HG03064 (cell line): ENCODE results near the gene RTL5.

ENCODE experiments used
- ATAC-seq: cut with Tn5 transposase; IDR thresholded peaks from one replicate; pipeline ENCODE4 v1.9.1; 2021; ENCODE audit warnings: low read depth; ENCODE audit not compliant: unreplicated experiment

RTL5 gene

DNA sequence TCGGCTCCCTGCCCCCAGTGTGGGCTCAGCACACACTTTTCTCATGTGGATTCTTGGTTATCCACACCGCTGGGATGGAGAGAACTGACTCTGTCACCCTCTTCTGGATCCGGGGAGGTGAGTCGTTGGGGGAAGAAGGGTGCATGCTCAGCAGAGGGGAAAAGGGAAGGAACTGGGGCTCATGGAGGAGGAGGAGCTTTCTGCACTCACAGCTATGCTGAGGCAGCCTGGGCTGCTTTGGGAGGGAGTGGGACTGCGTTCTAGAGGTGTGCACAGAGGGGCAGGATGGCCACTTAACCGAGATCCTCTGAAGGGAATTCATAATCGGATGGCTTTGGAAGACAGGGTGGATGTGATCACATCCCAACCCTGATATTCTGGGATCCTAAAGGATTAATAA, 51.6 kb downstream of the RTL5 start:
- no peak for ATAC-seq

DNA sequence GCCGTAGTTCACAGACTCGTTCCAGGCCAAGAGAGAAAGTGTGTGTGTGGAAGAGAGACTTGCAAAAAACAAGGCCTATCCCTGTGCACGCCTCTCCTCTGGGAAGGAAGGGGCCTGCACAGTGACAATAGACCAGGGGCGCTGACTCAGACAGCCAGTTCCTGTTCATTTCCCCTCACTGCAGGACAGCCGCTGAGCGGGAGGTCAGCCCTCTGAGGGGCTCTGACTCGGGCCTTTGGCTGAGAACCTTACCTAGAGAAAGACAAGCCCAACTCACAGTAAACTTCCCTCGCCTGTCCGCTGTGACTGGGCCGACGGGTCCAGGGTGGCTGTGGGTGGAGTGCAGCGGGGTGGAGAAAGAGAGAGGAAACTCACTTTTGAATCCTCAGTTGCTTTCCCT, 52.1 kb downstream of the RTL5 start:
- ATAC-seq: no peak

DNA sequence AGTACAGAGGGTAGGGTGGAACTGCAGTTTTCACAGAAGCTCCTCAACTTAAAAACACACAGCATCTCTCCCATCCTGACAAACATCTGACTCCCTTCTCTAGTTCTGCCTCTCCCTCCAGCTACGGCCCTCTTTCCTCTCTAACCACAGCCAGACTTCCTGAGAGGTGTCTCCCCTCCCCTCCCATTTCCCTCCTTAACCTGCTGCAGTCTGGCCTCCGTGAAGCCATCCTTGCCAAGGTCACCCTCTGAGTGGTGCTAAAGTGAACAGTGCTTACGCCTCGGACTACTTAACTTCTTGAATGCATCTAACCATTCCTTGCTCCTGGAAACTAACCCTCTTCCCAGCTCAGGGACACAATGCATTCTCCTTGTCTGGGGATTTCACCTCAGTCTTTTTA, 53.3 kb downstream of the RTL5 start:
- no peak for ATAC-seq
